Keratinocyte (primary cell): ENCODE data around the gene CACNG5. TPM values are rescaled to one million over a fixed set of nuclear protein-coding genes. Genes with fewer than 3 reads are reported as not detected.

Source experiments
- DNase-seq: peaks from one replicate; pipeline ENCODE4 v3.0.0-alpha.2; 2011; ENCODE audit warnings: low read depth, missing footprints, low spot score
- FAIRE-seq: peaks from 2 replicates; lab custom pipeline; 2011; peaks lifted over from hg19 to GRCh38; lab: Jason Lieb, UNC
- H2AFZ ChIP-seq: 2 replicates; pipeline ENCODE4 v1.6.0; 2012; ENCODE audit warnings: low read length, control low read depth, inconsistent platforms; ENCODE audit not compliant: control insufficient read depth
- H3K27ac ChIP-seq: 2 replicates; pipeline ENCODE4 v1.5.1; 2011; ENCODE audit warnings: low read length; ENCODE audit not compliant: control insufficient read depth, insufficient read depth
- H3K27me3 ChIP-seq: 3 replicates; pipeline ENCODE4 v1.6.0; 2011; ENCODE audit warnings: low read length; ENCODE audit not compliant: control insufficient read depth, insufficient read depth; ENCODE audit errors: extremely low read depth
- H3K36me3 ChIP-seq, 2 experiments: 2 replicates in 1 of 2; 3 replicates in 1 of 2; pipeline ENCODE4 v1.5.1; 2011; ENCODE audit warnings: low read length in 2 of 2, mild to moderate bottlenecking in 1 of 2; ENCODE audit not compliant: control insufficient read depth in 2 of 2, insufficient read depth in 2 of 2; ENCODE audit errors: extremely low read depth in 1 of 2
- H3K4me1 ChIP-seq: 3 replicates; pipeline ENCODE4 v1.5.1; 2011; ENCODE audit warnings: low read length; ENCODE audit not compliant: control insufficient read depth, insufficient read depth; ENCODE audit errors: extremely low read depth
- H3K4me2 ChIP-seq: 3 replicates; pipeline ENCODE4 v1.6.0; 2011; ENCODE audit warnings: low read depth, low read length; ENCODE audit not compliant: control insufficient read depth, insufficient read depth; ENCODE audit errors: extremely low read depth
- H3K4me3 ChIP-seq, 3 experiments: fragments of 200-600 bp in 1 of 3; sonication (generic) in 1 of 3; 2 replicates in 2 of 3; 3 replicates in 1 of 3; pipeline ENCODE4 v1.5.1; 2011 to 2016; ENCODE audit warnings: low read length in 3 of 3, mild to moderate bottlenecking in 3 of 3, control low read depth in 2 of 3, inconsistent platforms in 1 of 3, low read depth in 1 of 3, mixed read lengths in 1 of 3, mixed run types in 1 of 3, moderate library complexity in 1 of 3; ENCODE audit not compliant: control insufficient read depth in 2 of 3, insufficient read depth in 2 of 3; ENCODE audit errors: extremely low read depth in 1 of 3
- H3K79me2 ChIP-seq: 2 replicates; pipeline ENCODE4 v1.6.0; 2012; ENCODE audit warnings: low read length; ENCODE audit not compliant: control insufficient read depth, insufficient read depth
- H3K9ac ChIP-seq: 3 replicates; pipeline ENCODE4 v1.6.0; 2011; ENCODE audit warnings: low read length; ENCODE audit not compliant: control insufficient read depth, insufficient read depth; ENCODE audit errors: extremely low read depth
- H3K9me1 ChIP-seq: 3 replicates; pipeline ENCODE4 v1.6.0; 2011; ENCODE audit warnings: low read length; ENCODE audit not compliant: control insufficient read depth, insufficient read depth; ENCODE audit errors: extremely low read depth
- H3K9me3 ChIP-seq: 2 replicates; pipeline ENCODE4 v1.5.1; 2012; ENCODE audit warnings: low read depth, low read length; ENCODE audit not compliant: control insufficient read depth
- H4K20me1 ChIP-seq: 3 replicates; pipeline ENCODE4 v1.6.0; 2011; ENCODE audit warnings: low read length; ENCODE audit not compliant: control insufficient read depth, insufficient read depth; ENCODE audit errors: extremely low read depth
- EZH2 ChIP-seq: IDR thresholded peaks from one replicate; pipeline ENCODE4 v1.6.1; 2012; ENCODE audit warnings: inconsistent platforms, mild to moderate bottlenecking, low read length, moderate library complexity
- dilution Hi-C: fragments of 300-500 bp; cut with MboI; formaldehyde crosslinking; loops from one replicate; pipeline ENCODE4 v1.7.0; 2020; ENCODE audit warnings: low sequenced_read_pairs; ENCODE audit not compliant: extremely low pct_ligation_motif_present
- polyA plus RNA-seq, 5 experiments: library from polyadenylated mRNA; depleted of rRNA in 3 of 5; stranded (reverse) in 3 of 5; stranded (forward) in 1 of 5; unstranded in 1 of 5; fragments of >200 nt; gene quantifications; 1 replicate in 1 of 5; 2 replicates in 3 of 5; 3 replicates in 1 of 5; pipeline versions ENCODE4 v1.2.1 to v1.2.3, GENCODE V29; 2011 to 2012; ENCODE audit warnings: missing spikeins in 2 of 5, low read depth in 1 of 5, low replicate concordance in 1 of 5
- TF ChIP-seq, protein P1 (sequence below), 3 experiments: IDR thresholded peaks in 1 of 3; conservative IDR thresholded peaks in 1 of 3; optimal IDR thresholded peaks in 1 of 3; 2 replicates in 2 of 3; 3 replicates in 1 of 3; pipeline versions ENCODE3 to v1.5.1; 2011; ENCODE audit warnings: low read length in 3 of 3, mild to moderate bottlenecking in 3 of 3, moderate library complexity in 2 of 3, control low read depth in 1 of 3, inconsistent platforms in 1 of 3; ENCODE audit not compliant: insufficient read depth in 2 of 3; ENCODE audit errors: extremely low read depth in 1 of 3

CACNG5 gene
- polyA plus RNA-seq, 1 donor (not counting 4 experiments of a cell fraction or from before 2014, with no cell fraction given) = not detected

DNA sequence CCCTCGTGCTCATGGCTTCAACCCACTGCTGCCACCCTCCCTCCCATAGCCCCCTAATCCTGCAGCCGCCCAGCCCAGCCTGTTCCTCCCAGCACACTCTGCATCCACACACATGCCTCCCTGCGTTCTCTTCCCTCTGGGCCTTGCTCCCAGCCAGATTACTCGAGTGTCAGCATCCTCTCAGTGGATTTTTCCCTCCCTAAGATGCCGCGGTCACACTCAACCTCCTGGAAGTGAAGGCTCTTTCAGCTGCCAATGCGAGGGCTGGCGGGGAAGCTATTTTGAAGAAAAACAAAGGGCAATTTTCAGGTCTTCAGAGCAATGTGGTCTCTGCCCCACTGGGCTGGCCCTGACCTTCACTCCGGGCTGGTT is 23.2 kb upstream of the CACNG5 start:
- no peak for TF ChIP-seq EZH2
- TF ChIP-seq, protein P1, sequence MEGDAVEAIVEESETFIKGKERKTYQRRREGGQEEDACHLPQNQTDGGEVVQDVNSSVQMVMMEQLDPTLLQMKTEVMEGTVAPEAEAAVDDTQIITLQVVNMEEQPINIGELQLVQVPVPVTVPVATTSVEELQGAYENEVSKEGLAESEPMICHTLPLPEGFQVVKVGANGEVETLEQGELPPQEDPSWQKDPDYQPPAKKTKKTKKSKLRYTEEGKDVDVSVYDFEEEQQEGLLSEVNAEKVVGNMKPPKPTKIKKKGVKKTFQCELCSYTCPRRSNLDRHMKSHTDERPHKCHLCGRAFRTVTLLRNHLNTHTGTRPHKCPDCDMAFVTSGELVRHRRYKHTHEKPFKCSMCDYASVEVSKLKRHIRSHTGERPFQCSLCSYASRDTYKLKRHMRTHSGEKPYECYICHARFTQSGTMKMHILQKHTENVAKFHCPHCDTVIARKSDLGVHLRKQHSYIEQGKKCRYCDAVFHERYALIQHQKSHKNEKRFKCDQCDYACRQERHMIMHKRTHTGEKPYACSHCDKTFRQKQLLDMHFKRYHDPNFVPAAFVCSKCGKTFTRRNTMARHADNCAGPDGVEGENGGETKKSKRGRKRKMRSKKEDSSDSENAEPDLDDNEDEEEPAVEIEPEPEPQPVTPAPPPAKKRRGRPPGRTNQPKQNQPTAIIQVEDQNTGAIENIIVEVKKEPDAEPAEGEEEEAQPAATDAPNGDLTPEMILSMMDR (optimal IDR thresholded peaks at IDR 0.05 in 1 of 3, IDR thresholded peaks at IDR 0.05 in 1 of 3, conservative IDR thresholded peaks at IDR 0.05 in 1 of 3; ENCODE audit: extremely low read depth in 1 of 3, insufficient read depth in 2 of 3, low read length in 3 of 3) = no peak
- H2AFZ ChIP-seq = no peak overlapping the region
- FAIRE-seq = no peak
- H3K36me3 ChIP-seq = no peaks in the 10 kb centered on the region
- no peak for DNase-seq
- H3K9me1 ChIP-seq = no peaks in the 10 kb centered on the region
- H3K4me2 ChIP-seq = no peak overlapping the region
- no peaks in the 10 kb centered on the region for H3K4me1 ChIP-seq
- no peaks in the 10 kb centered on the region for H3K27me3 ChIP-seq
- H4K20me1 ChIP-seq = no peaks in the 10 kb centered on the region
- H3K79me2 ChIP-seq = no peaks in the 10 kb centered on the region
- H3K9ac ChIP-seq = no peak overlapping the region
- no peak overlapping the region for H3K4me3 ChIP-seq
- H3K27ac ChIP-seq = no peak overlapping the region
- H3K9me3 ChIP-seq = no peaks in the 10 kb centered on the region
- dilution Hi-C loops = no loop called here

DNA sequence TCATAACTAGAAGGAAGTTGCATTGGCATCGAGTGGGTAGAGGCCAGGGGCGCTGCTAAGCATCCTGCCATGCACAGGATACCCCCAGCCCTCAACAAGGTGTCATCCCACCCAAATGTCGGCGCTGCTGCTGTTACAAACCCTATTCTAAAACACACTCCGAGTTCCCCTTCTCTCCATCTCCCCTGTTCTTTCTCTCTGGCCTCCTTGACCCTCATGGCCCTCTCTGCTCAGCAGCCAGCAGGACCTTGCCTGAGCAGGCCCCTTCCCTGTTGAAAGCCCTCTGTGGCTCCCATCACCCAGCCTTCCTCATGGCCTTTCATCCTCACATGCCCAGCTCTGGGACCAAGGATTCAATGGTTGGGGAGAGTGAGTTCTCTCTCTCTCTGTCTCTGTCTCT is 22.3 kb upstream of the CACNG5 start:
- no peak overlapping the region for H3K4me2 ChIP-seq
- no peaks in the 10 kb centered on the region for H3K4me1 ChIP-seq
- FAIRE-seq = no peak
- no peak for TF ChIP-seq EZH2
- TF ChIP-seq, protein P1 (optimal IDR thresholded peaks at IDR 0.05 in 1 of 3, IDR thresholded peaks at IDR 0.05 in 1 of 3, conservative IDR thresholded peaks at IDR 0.05 in 1 of 3; ENCODE audit: extremely low read depth in 1 of 3, insufficient read depth in 2 of 3, low read length in 3 of 3) = no peak
- no peaks in the 10 kb centered on the region for H3K9me1 ChIP-seq
- H3K9me3 ChIP-seq = no peaks in the 10 kb centered on the region
- H3K4me3 ChIP-seq = no peak overlapping the region
- no peaks in the 10 kb centered on the region for H3K27me3 ChIP-seq
- H3K36me3 ChIP-seq = no peaks in the 10 kb centered on the region
- no peak for DNase-seq
- dilution Hi-C loops = no loop called here
- H3K79me2 ChIP-seq = no peaks in the 10 kb centered on the region
- no peaks in the 10 kb centered on the region for H4K20me1 ChIP-seq
- no peak overlapping the region for H3K9ac ChIP-seq
- H3K27ac ChIP-seq = no peak overlapping the region
- H2AFZ ChIP-seq = no peak overlapping the region
